ENCODE measurements around the gene AGO1.

GRCh38 chr1:35959304-35959703 lies 76.3 kb downstream of the AGO1 start:
- TF ChIP-seq, protein P1, sequence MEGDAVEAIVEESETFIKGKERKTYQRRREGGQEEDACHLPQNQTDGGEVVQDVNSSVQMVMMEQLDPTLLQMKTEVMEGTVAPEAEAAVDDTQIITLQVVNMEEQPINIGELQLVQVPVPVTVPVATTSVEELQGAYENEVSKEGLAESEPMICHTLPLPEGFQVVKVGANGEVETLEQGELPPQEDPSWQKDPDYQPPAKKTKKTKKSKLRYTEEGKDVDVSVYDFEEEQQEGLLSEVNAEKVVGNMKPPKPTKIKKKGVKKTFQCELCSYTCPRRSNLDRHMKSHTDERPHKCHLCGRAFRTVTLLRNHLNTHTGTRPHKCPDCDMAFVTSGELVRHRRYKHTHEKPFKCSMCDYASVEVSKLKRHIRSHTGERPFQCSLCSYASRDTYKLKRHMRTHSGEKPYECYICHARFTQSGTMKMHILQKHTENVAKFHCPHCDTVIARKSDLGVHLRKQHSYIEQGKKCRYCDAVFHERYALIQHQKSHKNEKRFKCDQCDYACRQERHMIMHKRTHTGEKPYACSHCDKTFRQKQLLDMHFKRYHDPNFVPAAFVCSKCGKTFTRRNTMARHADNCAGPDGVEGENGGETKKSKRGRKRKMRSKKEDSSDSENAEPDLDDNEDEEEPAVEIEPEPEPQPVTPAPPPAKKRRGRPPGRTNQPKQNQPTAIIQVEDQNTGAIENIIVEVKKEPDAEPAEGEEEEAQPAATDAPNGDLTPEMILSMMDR (IDR thresholded peaks at IDR 0.05; ENCODE audit: low read depth, low read length, poor library complexity, severe bottlenecking): no peak
- no peak for TF ChIP-seq EZH2phosphoT487 (IDR thresholded peaks at IDR 0.05; ENCODE audit: borderline replicate concordance, low read length)
